DMS114 treated with DMSO at 0.1 percent for 48 hours (cell line): ENCODE data around the gene TBXT.
"Not testable (repeated sequence)": the region's sequence is repeated elsewhere in the genome, so short reads cannot be mapped to it uniquely, and the experiment has no call there.

Experiments
- DNase-seq: peaks from one replicate; lab custom pipeline; 2025; ENCODE audit not compliant: unreplicated experiment; lab: John Stamatoyannopoulos, UW

TBXT gene

DNA sequence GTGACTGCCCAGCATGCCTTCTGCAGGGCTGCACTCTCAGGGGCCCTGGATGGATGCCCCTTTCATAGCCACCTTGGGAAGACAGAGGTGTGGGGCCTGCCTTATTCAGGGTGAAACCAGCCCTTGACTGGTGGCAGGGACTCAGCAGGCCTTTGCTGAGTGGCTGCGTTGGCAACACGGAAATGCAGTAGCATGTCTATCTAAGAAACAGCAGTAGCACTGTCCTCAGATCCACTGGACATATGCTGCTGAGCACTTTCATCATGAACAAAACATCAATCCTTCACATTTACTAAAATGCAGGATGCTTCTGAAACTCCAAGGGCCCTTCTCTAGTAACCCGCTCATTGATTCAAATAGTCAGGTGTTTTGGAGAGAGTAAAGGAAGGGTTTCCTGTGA is 4.9 kb upstream of the TBXT start:
- no peak for DNase-seq

GRCh38 chr6:166169549-166170421 is 2.1 kb upstream of the TBXT start:
- DNase-seq = no peak

GRCh38 chr6:166168616-166169548 is 1.2 kb upstream of the TBXT start:
- DNase-seq = no peak

GRCh38 chr6:166167258-166167731 is 356 bp downstream of the TBXT start:
- no peak for DNase-seq

DNA sequence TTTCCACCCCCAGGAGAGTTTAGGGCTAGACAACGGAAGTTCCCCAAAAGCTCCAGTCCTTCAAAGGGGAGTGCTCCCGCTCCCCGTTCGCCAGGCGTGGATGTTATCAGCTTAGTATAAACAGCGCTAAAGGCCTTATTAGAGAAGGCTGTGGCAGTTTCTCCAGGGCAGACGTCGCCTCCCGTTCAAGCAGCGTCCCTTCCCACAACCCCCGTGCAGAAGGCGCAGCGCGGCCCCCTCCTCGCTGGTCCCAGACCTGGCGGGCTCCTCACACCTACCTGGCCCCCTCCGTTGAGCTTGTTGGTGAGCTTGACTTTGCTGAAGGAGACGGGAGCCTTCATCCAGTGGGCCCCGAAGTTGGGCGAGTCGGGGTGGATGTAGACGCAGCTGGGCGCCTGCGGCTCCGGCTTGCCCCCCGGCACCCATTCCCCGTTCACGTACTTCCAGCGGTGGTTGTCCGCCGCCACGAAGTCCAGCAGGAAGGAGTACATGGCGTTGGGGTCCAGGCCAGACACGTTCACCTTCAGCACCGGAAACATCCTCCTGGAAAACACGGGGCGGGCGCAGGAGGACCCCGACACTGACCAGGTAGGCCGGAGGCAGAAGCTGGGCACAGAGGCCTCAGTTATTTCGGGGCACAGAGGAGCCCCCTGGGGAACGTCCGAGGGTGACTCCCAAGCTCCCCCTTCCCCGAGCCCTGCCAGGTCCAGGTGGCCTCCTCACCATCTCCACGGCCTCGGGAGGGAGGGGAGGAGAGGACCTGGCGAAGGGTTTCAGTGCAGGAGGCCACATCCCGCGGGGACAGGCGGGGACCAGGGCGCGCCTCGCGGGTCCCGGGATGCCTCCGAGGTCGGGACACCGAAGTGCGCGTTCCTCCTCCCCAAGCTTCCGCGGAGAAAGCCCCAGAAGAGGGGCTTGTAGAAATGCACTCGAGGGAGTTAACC is 1.1 kb downstream of the TBXT start:
- no peak for DNase-seq

DNA sequence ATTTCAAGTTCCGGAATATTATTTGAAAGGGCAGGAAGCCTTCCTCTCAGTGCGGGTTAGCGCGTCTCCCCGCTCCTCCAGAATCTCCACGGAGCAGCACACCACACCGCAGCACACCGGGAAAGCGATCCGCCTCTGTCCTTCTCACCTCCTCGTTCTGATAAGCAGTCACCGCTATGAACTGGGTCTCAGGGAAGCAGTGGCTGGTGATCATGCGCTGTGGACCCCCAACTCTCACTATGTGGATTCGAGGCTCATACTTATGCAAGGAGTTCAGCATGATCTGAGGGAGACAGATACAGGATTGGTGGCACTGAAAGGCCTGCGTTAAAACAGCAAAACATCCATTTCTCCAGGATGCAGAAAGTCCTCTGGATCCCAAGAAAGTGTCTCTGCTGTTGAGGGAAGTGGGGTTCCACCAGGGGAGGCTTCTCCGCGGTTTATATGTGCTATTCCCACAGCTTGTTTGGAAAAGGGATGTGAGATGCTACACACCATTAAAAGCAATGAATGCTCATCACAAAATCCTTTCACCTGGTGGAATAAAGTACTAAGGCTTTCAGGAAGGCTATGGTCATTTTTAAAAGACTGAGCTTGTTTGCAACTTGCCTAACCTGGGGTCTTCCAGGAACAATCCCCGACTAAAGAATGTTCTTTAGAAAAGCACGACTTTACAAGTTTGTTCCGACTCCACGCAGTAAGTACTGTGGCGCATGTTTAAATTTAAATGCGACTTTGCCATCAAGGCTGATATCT is 1.9 kb downstream of the TBXT start:
- no peak for DNase-seq

GRCh38 chr6:166162599-166163342 is 4.9 kb downstream of the TBXT start:
- no peak for DNase-seq

DNA sequence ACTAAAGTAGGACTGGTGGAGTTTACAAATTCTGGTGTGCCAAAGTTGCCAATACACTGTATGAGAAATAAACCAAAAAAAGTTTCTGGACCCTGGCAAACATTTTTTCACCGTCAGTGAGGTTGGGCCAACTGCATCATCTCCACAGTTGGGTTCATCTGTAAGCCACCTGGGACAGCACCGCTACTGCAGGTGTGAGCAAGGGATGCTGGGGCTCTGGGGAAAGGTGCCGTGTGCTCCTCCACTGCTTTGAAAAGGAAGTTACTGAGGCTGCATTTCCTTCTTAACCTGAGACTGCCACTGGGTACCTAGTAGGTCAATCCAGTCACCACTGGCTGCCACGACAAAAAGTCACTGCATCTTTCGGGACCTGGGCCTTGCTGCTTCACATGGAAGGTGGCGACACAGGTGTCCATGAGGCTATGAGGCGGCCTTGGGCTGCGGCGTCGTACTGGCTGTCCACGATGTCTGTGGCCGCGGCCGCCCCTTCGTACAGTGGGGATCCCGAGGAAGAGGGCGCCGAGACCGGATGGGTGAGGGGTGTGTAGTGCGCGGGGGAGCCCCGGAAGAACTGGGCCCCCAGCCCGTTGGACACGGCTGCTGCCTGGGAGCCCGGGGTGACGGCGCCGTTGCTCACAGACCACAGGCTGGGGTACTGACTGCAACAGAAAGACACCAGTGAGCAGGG is 9.6 kb downstream of the TBXT start:
- no peak for DNase-seq

DNA sequence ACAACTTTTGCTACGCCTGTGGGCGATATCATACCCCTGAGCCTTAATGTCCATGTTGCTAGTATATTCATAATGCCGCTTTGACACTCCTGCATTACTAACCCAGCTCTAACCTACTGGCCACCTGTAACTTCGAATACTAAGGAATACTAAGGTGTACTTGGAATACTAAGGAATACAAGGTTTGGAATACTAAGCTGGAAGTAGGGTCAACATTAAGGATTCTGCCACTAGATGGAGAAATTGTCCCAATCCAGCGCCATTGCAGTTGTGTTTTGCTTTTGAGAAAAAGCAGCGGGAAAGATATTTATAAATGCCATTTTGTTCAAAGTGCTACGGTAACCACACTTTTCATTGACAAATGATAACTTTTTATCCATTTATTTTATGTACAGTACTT is 10.7 kb downstream of the TBXT start:
- peak; percentile 1 for DNase-seq

DNA sequence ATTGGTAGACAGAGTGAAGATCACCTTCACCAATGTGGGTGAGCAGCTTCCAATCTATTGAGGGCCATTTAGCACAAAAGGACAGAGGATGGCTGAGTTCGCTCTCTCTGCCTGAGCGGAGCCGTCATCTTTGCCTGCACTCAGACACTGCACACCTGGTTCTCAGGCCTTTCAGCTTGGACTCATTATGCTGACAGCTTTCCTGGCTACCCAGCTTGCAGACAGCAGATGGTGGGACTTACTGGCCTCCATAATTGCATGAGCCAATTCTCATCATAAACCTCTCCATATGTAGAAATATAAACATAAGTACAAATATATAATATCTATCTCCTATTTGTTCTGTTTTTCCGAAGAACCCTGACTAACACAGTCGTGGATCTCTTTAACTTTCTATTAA is 13.7 kb downstream of the TBXT start:
- DNase-seq = no peak

DNA sequence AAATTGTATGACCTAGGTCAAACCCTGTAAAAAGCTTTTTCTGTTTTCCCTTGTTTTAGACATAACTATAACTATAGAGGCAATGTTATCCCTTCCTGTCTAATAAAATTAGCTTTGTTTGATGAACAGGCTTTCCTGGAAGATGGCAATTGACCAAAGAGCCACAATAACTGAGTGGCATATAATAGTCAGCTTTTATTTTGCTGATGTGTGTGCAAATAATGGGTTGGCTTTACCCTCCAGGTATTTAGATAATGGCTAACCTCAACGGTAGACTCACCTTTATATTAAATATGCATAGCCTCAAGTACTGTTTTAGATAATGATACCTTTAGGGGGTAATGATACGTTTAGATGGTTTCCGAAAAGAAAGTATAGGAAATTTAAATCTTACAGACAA is 15.0 kb downstream of the TBXT start:
- no peak for DNase-seq

- no peak for DNase-seq
Observed at GRCh38 chr6:166151798-166152197, 15.9 kb downstream of the TBXT start.

- DNase-seq = no peak
Observed at GRCh38 chr6:166145751-166146150, 21.9 kb downstream of the TBXT start.

- no peak for DNase-seq
Observed at GRCh38 chr6:166143011-166143410, 24.6 kb downstream of the TBXT start.

DNA sequence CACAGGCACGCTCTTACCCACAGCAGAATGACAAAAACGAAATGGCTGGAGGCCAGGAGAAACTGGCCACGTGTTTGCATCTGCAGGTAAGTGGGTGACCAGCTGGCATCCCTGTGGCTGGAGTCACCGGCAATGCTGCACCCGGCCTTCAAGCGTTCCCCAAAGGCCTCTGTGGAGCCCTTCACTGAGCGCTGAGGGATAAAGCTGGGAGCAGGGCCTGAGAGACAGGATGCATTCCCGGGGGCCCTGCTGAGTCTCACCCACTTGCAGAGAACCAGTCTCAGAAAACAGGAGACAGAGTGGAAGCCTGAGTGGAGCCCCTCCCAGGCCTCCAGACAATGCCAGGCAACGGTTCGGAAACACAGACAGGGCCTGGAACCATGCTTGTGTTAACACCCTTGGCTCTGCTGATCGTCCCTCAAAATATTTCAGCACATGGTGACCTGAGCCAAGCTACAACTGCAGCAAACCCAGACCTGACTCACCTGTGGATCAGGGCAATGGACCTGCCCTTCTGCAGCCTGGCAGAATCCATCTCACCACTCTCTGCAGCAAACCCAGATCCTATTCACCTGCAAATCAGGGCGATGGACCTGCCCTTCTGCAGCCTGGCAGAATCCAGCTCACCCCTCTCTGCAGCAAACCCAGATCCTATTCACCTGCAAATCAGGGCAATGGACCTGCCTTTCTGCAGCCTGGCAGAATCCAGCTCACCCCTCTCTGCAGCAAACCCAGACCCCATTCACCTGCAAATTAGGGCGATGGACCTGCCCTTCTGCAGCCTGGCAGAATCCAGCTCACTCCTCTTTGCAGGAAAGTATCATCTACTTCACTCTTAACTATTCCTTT is 39.8 kb downstream of the TBXT start:
- DNase-seq = no peak

- DNase-seq = not testable (repeated sequence)
Observed at GRCh38 chr6:166123115-166123514, 44.5 kb downstream of the TBXT start.

DNA sequence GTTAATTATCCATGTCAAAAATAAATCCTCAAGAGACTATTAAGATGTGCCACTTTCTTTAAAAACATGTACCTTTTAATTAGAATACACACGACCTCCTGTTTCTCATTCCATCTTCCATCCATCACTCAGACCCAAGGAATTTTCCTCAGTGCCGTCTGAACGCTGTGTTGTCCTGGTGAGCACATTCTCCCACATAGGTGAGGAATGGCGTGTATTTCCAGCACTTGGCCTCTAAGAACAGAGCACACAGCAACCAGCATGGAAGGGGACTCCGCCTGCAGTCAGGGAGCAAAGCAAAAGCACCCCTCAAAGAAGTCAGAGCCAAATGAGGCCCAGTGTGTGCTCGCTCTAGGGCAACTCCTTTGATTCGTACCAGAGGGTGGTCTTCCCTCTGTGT is 45.9 kb downstream of the TBXT start:
- no peak for DNase-seq
